Hematopoietic multipotent progenitor cell (in vitro differentiated cells): ENCODE data around the gene CPA3. TPM values are rescaled to one million over a fixed set of nuclear protein-coding genes. Genes with fewer than 3 reads are reported as not detected.

Experiments used
- DNase-seq, 3 donors: peaks; one replicate each; pipeline ENCODE4 v3.0.0-alpha.2; 2011 to 2015; ENCODE audit warnings: low read depth in 2 of 3, low spot score in 2 of 3
- total RNA-seq: library from RNA; depleted of rRNA; stranded (reverse); fragments of >200 nt; gene quantifications from one replicate; pipeline ENCODE4 v1.2.3, GENCODE V29; 2012

Gene CPA3, protein sequence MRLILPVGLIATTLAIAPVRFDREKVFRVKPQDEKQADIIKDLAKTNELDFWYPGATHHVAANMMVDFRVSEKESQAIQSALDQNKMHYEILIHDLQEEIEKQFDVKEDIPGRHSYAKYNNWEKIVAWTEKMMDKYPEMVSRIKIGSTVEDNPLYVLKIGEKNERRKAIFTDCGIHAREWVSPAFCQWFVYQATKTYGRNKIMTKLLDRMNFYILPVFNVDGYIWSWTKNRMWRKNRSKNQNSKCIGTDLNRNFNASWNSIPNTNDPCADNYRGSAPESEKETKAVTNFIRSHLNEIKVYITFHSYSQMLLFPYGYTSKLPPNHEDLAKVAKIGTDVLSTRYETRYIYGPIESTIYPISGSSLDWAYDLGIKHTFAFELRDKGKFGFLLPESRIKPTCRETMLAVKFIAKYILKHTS
- 80.5 TPM for total RNA-seq

DNA sequence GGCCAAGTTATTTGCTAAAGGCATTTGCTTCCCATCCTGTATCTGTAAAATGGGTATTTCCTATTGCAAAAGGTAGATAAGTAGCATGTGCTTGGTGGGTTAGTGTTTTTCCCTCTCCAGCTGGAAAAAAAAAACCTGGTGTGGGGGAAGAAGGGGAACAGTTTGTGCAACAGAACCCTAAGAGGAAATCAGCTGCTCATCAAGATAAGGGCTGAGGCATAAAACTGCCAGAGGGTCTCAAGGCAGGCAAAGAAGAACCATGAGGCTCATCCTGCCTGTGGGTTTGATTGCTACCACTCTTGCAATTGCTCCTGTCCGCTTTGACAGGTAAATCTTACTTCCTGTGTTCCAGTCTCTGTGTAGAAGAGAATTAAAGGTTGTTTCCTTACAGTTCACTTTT lies at the start of gene CPA3:
Gene CPA3, plus strand, starts transcription at position 248 of the 400 bp plus-strand sequence. Its CDS starts 12 bp downstream, at position 260.
- peak in 2 of 3 donors; percentile 57 to 87 for DNase-seq

DNA sequence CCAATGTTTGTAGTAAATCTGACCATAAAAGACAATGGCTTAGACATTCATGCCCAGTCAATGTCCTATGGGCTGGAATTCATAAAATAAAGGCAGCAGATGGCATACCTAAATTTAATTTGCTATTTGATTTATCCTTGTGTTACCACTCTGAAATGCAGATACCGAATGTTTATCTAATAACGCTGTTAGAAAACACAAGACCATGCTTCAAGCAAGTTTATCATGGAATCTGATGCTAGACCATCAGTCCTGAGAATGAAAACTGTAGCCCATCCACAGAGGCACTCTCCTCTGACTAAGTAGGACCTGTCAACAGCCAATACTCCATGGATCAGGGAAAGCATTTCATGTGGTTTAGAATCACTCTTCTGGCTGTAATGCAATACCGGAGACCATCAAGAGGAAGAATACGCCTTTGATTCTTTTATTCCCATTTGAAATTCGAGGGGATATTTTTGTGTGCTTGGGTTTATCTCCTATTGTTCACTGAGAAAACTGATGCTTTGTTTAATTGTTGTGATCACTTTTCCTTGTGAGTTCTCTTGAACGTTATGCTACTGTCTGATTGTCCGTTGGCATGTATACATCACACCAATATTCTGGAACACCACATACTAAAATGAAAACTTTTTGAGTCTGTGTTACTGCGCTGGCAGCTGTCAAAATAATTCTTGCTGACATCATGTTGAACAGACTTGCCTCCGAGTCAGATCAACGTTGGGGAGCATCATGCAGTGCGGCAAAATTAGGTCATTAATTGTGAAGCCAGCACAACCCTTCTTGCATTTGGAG lies 49.6 kb upstream of the CPA3 start:
- no peak for DNase-seq

GRCh38 chr3:148816427-148816826 lies 48.7 kb upstream of the CPA3 start:
- DNase-seq = no peak

DNA sequence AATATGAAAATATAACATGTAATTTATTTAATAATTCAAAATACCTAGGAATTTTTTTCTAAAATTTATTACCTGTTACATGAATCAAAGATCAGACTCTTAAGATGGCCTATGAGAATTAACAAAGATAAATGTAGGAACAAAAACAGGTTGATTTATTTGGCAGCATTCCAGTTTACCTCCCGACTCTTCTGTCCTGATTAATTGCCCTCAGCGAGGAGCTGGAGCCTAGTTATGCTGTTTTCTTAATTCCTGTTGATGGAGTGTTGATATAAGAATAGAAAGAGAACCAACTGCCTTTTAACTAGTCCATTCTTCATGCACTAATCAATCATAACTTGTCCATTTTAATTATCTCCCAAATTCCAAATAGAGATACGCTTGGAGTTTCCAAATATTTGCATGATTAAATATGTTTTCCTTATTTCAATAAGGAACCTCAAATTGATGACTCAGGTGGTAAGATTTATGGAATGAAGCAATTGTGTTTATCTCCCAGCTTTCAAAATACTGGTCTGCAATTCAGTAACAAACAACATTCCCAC lies 48.0 kb upstream of the CPA3 start:
- DNase-seq = no peak

DNA sequence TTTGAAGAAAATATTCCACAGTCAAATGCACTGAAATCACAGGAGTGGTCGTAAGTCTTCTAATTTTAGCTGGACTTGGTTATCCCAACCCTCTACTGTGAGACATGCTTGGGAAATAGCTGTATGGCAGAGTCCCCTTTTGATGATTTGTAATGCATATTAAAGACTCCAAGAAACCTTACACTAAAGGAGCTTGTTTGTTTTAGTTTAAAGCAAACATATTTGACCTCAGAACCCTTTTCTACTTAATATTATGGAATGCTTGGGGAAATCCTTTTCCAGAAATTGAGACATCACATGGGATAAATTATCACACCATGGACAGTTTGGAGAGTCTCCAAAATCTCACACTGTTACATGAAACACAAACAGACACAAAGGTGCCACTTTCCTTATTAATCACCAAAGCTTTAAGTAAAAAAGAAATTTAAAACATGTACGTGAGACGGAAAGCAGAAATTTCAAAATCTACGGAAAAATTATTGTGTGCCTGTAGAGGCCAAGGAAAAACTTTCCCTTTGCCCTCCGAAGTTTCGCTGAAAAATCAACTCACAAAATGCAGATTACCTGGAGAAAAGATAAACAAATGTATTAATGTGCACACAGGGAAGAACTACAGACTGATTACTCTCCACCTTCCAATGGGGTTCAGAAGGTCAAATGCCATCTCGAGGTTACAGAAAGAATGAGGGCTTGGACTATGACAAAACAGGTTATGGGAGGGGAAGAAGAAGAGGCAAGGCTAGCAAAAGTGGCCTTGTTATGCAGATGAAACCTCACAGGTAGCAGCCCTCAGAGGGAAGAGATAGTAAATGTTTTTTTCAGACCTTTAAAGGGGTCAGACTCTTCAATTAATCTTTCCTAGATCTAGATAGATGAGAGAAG lies 44.5 kb upstream of the CPA3 start:
- DNase-seq = no peak

DNA sequence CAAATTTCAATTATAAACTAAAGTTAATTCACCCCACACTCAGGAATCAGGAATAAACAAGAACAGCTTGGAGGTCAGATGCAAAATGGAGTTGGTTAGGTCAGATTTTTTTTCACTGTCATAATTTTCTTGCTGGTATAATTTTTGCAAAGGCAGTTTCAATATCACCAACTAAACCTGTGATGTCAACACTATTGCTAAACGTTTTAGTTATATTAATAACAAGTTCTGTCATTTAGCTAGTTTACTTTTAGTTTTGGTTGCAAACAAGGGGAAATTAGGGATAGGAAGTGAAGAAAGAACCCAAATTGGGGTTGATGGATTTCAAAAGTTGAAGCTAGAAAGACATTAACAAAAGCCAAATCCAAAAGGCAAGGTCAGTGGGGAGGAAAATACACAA lies 42.1 kb upstream of the CPA3 start:
- no peak for DNase-seq

DNA sequence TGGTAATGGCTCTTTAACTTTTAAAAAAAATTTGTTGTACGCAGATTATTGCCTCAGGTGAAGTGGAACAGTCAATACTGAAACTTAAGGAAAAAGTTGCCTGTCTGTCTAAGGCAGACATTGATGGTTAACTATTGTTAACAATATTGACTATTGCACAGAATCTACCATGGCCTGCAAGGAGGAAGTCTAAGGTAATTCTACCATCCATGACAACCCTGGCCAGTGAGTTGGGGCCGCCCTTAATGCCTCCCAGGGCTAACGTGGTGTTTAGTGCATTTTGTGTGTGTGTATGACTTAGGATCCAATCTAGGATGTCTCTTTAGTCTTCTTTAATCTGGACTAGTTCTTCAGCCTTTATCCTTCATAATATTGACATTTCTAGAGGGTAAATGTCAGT lies 39.6 kb upstream of the CPA3 start:
- no peak for DNase-seq

GRCh38 chr3:148827585-148827984 lies 37.5 kb upstream of the CPA3 start, which contains the start of gene CPB1:
Gene CPB1, plus strand, starts transcription at chr3:148827811. Its CDS starts 13 bp downstream, at chr3:148827824.
- DNase-seq = no peak

- DNase-seq = no peak
Measured at GRCh38 chr3:148828136-148828690, 36.9 kb upstream of the CPA3 start.

DNA sequence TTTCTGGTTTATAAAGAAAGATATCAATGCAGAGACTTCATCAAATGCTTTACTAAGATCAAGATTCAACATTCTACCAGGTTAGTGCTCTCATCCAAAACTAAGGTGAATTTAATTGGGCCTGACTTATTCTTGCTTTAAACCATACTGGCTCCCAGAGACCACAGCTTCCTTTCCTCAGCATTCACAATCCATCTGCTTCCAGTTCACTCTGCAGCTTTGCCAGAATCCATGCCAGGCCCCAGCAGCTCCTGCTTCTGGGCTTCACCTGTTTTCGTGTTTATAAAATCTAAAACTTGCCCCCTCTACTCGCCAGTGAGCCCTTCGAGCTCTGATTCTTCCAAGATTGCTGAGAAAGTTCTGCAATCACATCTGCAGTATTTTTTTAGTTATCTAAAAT lies 35.2 kb upstream of the CPA3 start:
- no peak for DNase-seq

DNA sequence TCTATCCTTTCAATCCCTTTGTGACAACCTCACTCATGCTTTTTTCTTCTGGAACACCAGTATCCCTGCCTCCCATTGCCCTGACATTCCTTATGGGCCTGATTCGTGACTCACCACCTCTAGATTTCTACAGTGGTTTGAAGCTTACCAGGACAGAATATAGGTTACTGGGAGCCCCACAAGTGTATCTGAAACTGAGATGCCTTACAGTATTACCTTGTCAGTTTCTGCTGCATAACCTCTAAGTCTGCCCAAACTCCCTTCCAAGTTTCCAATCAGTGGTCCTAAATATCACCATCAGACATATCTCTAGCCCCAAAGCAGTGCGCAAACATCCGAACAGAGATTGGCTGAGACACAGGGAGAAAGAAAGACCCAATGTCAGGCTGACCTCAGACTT lies 31.9 kb upstream of the CPA3 start:
- no peak for DNase-seq

- DNase-seq = no peak
Measured at GRCh38 chr3:148839805-148840204, 25.3 kb upstream of the CPA3 start.

DNA sequence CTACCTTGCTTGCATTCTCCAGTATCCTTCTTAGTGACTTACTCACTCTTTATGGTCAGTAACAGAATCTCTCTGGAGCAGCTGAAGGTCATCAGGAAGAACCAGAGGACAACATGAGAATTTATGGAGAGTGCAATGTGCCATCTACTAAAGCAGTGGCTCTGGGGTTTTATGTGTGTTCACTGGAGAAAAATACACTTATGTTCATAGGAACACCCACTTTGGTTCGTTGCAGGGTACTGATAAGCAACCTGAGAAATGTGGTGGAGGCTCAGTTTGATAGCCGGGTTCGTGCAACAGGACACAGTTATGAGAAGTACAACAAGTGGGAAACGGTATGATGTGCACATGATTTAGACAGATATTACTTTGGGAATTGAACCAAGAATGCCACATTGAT lies 24.6 kb upstream of the CPA3 start:
- peak in 1 of 3 donors; percentile 11 for DNase-seq

- no peak for DNase-seq
Measured at GRCh38 chr3:148845756-148846395, 19.2 kb upstream of the CPA3 start.

DNA sequence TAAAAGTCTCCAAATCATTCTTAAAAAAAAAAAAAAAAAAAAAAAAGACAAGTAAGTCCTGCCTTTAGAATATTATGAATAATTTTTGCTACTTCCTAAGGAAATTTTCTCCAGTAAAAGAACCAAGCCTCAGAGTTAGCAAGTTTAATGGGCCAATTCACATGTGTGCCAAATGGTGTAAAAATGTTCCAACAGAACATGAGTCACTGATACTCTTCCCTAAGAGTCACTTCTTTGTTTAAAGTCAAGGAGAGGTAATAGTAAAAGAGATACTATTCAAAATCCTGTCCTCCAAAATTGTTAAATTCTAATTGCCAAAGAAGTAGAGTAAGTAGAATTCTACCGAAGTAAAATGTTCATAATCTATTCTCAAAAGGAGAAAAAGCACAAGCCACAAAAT lies 17.7 kb upstream of the CPA3 start:
- no peak for DNase-seq

GRCh38 chr3:148848410-148848809 lies 16.7 kb upstream of the CPA3 start:
- DNase-seq = no peak

DNA sequence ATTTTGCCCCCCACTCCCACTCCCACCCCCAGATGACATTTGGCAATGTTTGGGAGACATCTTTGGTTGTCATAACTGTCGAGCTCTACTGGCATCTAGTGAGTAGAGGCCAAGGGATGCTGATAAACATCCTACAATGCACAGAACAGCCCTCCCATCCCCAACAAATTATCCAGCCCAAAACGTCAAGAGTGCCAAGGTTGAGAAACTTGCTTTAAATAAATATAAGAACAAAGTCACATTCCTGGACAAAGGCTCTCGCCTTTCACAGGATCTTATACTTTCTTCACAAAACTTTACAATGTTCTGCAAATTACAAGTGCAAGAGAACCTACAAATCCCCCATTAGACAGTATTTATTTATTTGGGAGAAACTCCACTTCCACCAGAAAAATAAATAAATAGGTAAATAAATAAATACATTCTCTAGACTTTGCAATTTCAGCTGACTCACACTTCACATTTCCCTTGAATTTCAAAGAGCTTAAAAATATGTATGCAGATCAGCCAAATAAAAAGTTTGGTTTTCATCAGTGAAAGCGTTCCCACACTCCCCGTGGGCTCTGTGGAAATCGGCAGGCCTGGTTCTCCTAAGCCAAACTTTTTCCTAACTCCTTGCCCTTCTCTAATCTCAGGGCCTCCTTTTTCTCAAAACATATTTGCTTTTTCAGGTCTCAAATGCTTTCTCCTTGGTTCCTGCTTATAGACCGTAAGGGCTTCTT lies 12.7 kb upstream of the CPA3 start:
- DNase-seq = no peak

DNA sequence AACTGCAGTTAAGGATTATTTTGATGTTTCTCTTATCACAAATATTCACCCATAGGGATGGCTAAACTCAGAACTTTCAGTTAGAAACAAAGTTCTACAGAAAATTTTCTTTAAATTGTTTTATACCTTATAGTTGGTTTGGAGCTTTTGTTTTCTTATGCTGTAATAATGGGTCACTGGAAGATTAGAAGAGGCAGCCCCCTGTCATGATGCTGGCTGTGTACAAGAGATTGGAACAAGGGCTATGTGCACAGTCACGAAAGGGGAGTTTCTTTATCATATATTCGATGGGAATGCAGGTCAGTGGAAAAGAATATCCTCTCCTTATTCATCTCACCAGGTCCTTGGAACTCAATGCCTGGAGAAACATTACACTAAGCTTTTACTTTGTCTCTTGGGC lies 12.0 kb upstream of the CPA3 start:
- no peak for DNase-seq

DNA sequence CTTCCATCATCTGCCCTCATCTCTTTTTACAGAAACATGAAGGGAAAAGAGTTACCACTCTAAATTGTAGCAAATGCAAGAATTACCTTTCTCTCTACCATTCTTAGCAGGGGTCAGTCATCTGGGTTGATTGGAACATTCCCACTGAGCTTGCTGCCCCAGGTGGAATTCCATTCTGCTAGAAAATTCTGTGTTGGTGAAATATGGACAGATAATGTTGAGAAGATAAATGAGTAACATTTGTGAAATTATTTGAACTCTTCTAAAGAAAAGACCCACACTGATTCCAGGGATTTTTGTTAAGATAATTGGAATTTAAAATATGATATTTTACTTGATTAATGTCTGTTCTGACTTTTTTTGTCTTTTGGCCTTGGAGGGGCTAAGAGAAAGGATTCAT lies 11.0 kb upstream of the CPA3 start:
- no peak for DNase-seq
